Neural cell (in vitro differentiated cells): ENCODE data around the gene FGGY.

Experiments
- CTCF ChIP-seq: fragments of 450-650 bp; IDR thresholded peaks from 2 replicates; pipeline ENCODE4 v1.5.1; 2014; ENCODE audit warnings: antibody characterized with exemption, mild to moderate bottlenecking, moderate library complexity; ENCODE audit not compliant: poor library complexity, severe bottlenecking
- TAF1 ChIP-seq: IDR thresholded peaks from 2 replicates; pipeline ENCODE4 v1.6.1; 2012; ENCODE audit warnings: low read depth

- TF ChIP-seq CTCF (no peak), TAF1 (no peak)
Observed at GRCh38 chr1:59635097-59635496, 338.2 kb downstream of the FGGY start.
